ENCODE data around the gene CINP. TPM values are rescaled to one million over a fixed set of nuclear protein-coding genes. Genes with fewer than 3 reads are reported as not detected.
"Not testable (repeated sequence)": the region's sequence is repeated elsewhere in the genome, so short reads cannot be mapped to it uniquely, and the experiment has no call there.

The CINP gene
- total RNA-seq, 2 donors from 2014 or later = 32.5 to 36.5 TPM

- Histone ChIP-seq H3K4me1 (ENCODE audit: control insufficient read depth in 1 of 2, low read depth in 2 of 2) (peaks cover 5 to 42% of the 10 kb centered on the region in 2 donors), H3K4me3 (peak overlapping the region; percentile 75), H3K9me3 (no peaks in the 10 kb centered on the region), H3K27me3 (replicated peaks; ENCODE audit: insufficient read depth) (no peaks in the 10 kb centered on the region), H3K27ac (no peak overlapping the region), H3K36me3 (no peaks in the 10 kb centered on the region)
- ATAC-seq (ENCODE audit: insufficient number of reproducible peaks, low FRiP score, low read depth) (peak; percentile 56), DNase-seq (ENCODE audit: low spot score) (peak; percentile 41)
- TF ChIP-seq, protein P1, sequence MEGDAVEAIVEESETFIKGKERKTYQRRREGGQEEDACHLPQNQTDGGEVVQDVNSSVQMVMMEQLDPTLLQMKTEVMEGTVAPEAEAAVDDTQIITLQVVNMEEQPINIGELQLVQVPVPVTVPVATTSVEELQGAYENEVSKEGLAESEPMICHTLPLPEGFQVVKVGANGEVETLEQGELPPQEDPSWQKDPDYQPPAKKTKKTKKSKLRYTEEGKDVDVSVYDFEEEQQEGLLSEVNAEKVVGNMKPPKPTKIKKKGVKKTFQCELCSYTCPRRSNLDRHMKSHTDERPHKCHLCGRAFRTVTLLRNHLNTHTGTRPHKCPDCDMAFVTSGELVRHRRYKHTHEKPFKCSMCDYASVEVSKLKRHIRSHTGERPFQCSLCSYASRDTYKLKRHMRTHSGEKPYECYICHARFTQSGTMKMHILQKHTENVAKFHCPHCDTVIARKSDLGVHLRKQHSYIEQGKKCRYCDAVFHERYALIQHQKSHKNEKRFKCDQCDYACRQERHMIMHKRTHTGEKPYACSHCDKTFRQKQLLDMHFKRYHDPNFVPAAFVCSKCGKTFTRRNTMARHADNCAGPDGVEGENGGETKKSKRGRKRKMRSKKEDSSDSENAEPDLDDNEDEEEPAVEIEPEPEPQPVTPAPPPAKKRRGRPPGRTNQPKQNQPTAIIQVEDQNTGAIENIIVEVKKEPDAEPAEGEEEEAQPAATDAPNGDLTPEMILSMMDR (IDR thresholded peaks at IDR 0.05) = peak; percentile 93
Observed at GRCh38 chr14:102314242-102315011, 48.3 kb downstream of the CINP start.

GRCh38 chr14:102304611-102305506 lies 57.8 kb downstream of the CINP start, which contains the start of gene MOK:
Gene MOK, minus strand, starts transcription at chr14:102305164. Its CDS starts 196 bp downstream, at chr14:102304968.
- Histone ChIP-seq H3K27me3 (replicated peaks; ENCODE audit: insufficient read depth) (no peaks in the 10 kb centered on the region), H3K27ac (peak within 1 kb of the TSS in 1 of 2 donors; percentile 51), H3K4me1 (ENCODE audit: control insufficient read depth in 1 of 2, low read depth in 2 of 2) (peaks cover 4 to 9% of the 10 kb centered on the region in 2 donors), H3K36me3 (no peaks in the 10 kb centered on the region), H3K9me3 (no peaks in the 10 kb centered on the region), H3K4me3 (peak within 1 kb of the TSS; percentile 96)
- peak; percentile 96 for ATAC-seq (ENCODE audit: insufficient number of reproducible peaks, low FRiP score, low read depth)
- peak; percentile 86 for DNase-seq (ENCODE audit: low spot score)
- TF ChIP-seq, protein P1 (IDR thresholded peaks at IDR 0.05) = no peak

DNA sequence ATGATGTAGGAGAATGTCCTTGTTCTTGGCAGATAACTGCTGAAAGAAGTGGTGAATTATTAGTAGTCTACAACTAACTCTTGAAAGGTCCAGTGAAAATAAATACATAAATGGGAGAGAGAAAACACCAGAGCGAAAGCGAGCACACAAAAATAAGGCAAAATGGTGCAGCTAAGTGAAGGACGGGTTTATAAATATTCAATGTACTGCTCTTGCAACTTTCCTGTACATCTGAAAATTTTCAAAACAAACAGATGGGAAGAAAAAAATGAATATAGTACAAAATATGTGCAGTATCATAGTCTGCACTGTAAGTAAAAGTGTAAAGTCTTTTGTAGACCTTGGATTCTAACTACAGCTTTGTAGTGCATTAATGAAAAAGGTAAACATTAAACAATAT lies 59.0 kb downstream of the CINP start:
- peaks cover 4 to 9% of the 10 kb centered on the region in 2 donors for H3K4me1 ChIP-seq (ENCODE audit: control insufficient read depth in 1 of 2, low read depth in 2 of 2)
- H3K36me3 ChIP-seq = no peaks in the 10 kb centered on the region
- DNase-seq (ENCODE audit: low spot score) (no peak), ATAC-seq (ENCODE audit: insufficient number of reproducible peaks, low FRiP score, low read depth) (no peak)
- H3K27me3 ChIP-seq (replicated peaks; ENCODE audit: insufficient read depth) = no peaks in the 10 kb centered on the region
- no peaks in the 10 kb centered on the region for H3K9me3 ChIP-seq
- no peak overlapping the region for H3K27ac ChIP-seq
- TF ChIP-seq, protein P1 (IDR thresholded peaks at IDR 0.05) = no peak
- no peak overlapping the region for H3K4me3 ChIP-seq

DNA sequence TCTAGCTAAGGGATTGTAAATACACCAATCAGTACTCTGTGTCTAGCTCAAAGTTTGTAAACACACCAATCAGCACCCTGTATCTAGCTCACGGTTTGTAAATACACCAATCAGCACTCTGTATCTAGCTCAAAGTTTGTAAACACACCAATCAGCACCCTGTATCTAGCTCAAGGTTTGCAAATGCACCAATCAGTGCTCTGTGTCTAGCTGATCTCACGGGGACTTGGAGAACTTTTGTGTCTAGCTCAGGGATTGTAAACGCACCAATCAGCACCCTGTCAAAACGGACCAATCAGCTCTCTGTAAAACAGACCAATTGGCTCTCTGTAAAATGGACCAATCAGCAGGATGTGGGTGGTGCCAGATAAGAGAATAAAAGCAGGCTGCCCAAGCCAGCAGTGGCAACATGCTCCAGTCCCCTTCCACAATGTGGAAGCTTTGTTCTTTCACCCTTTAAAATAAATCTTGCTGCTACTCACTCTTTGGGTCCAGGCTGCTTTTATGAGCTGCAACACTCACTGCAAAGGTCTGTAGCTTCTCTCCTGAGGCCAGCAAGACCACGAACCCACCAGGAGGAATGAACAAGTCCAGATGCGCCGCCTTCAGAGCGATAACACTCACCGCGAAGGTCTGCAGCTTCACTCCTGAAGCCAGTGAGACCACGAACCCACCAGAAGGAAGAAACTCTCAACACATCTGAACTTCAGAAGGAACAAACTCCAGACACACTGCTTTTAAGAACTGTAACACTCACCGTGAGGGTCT lies 64.2 kb downstream of the CINP start:
- H3K27me3 ChIP-seq (replicated peaks; ENCODE audit: insufficient read depth); H3K9me3 ChIP-seq; DNase-seq (ENCODE audit: low spot score); H3K36me3 ChIP-seq; H3K27ac ChIP-seq; H3K4me3 ChIP-seq; ATAC-seq (ENCODE audit: insufficient number of reproducible peaks, low FRiP score, low read depth): not testable (repeated sequence)
- H3K4me1 ChIP-seq (ENCODE audit: control insufficient read depth in 1 of 2, low read depth in 2 of 2) = peaks cover 0 to 17% of the 10 kb centered on the region in 2 donors

Other genes with a start within 250 kb of the CINP start
- 10 to 100 TPM; 11.0 to 30.0 TPM for gene WDR20, start 223.0 kb downstream of the CINP start, total RNA-seq
- 10 to 100 TPM; 15.0 to 41.0 TPM for gene MOK, start 57.7 kb downstream of the CINP start, total RNA-seq
- 1 to 10 TPM; 4.2 to 7.0 TPM for gene ZNF839, start 43.1 kb downstream of the CINP start, total RNA-seq
- gene TECPR2, start 51 bp upstream of the CINP start, total RNA-seq = 10 to 100 TPM; 36.5 to 41.3 TPM
- 10 to 100 TPM; 36.3 to 56.3 TPM for gene ANKRD9, start 146.9 kb upstream of the CINP start, total RNA-seq
- gene RCOR1, start 229.8 kb upstream of the CINP start, total RNA-seq = 10 to 100 TPM in 1 of 2 donors, 1 to 10 TPM in 1; 6.5 to 17.1 TPM

All from thoracic aorta (tissue), 2 donors.